DND-41 (cell line): ENCODE data around the gene PLEKHG2.

Source experiments
- CTCF ChIP-seq: IDR thresholded peaks from 2 replicates; pipeline ENCODE4 v1.5.1; 2012; ENCODE audit warnings: borderline replicate concordance, low read length, moderate library complexity, mild to moderate bottlenecking; ENCODE audit not compliant: poor library complexity, severe bottlenecking; ENCODE audit errors: extremely low read depth
- EZH2 ChIP-seq: IDR thresholded peaks from 3 replicates; pipeline ENCODE4 v1.6.1; 2012; ENCODE audit warnings: borderline replicate concordance, low read depth, mild to moderate bottlenecking, moderate library complexity, low read length, inconsistent platforms; ENCODE audit not compliant: severe bottlenecking

DNA sequence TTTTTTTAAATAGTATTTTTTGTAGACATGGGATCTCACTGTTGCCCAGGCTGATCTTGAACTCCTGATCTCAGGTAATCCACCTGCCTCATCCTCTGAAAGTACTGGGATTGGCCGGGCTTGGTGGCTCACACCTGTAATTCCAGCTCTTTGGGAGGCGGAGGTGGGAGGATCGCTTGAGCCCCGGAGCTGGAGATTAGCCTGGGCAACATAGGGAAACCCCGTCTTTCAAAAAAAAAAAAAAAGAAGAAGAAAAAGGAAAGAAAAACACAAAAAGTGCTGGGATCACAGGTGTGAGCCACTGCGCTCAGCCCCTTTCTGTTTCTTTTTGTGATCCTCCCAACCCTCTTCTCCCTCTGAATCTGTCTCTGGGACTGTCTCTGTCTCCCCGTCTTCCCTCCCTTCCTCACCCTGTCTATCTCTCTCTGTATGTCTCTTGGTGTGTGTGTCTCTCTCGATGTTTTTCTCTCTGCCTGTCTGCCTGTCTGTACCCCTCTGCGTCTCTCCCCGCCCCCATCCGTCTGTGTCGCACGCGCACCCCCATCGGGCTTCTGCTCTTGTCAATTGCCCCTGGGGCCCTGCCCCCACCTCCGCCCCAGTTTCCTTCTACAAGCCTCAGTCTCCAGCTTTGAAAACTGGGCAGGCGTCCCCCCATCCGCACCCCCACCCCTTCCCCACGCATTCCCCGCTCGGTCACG lies 6.4 kb upstream of the PLEKHG2 start:
- TF ChIP-seq CTCF (no peak), EZH2 (no peak)
